Spleen (tissue), 11 donors: ENCODE measurements around the gene NIPBL. TPM values are rescaled to one million over a fixed set of nuclear protein-coding genes. Genes with fewer than 3 reads are reported as not detected.
"Not testable (repeated sequence)": the region's sequence is repeated elsewhere in the genome, so short reads cannot be mapped to it uniquely, and the experiment has no call there.

ENCODE experiments used
- DNase-seq: peaks from one replicate; pipeline ENCODE4 v3.0.0-alpha.2; 2020
- H3K27ac ChIP-seq, 8 donors: fragments of 200-600 bp; sonication (generic) in 7 of 8; 1 replicate in 4 of 8; 2 replicates in 4 of 8; pipeline versions ENCODE4 v1.5.0 to v1.8.0; 2016 to 2021; ENCODE audit warnings: inconsistent platforms in 4 of 8, mild to moderate bottlenecking in 4 of 8, moderate library complexity in 1 of 8
- H3K27me3 ChIP-seq, 7 donors: fragments of 200-600 bp; sonication (generic) in 6 of 7; replicated peaks in 1 of 7; 1 replicate in 4 of 7; 2 replicates in 3 of 7; pipeline versions ENCODE4 v1.5.0 to v1.8.0; 2016 to 2021; ENCODE audit warnings: inconsistent platforms in 3 of 7, mild to moderate bottlenecking in 1 of 7
- H3K36me3 ChIP-seq, 6 donors: fragments of 200-600 bp; sonication (generic) in 5 of 6; 1 replicate in 4 of 6; 2 replicates in 2 of 6; pipeline versions ENCODE4 v1.5.0 to v1.8.0; 2016 to 2021; ENCODE audit warnings: inconsistent platforms in 2 of 6
- H3K4me1 ChIP-seq, 6 donors: fragments of 200-600 bp; sonication (generic) in 5 of 6; 1 replicate in 3 of 6; 2 replicates in 3 of 6; pipeline versions ENCODE4 v1.5.0 to v1.8.0; 2016 to 2021; ENCODE audit warnings: inconsistent platforms in 3 of 6
- H3K4me3 ChIP-seq, 8 donors: fragments of 200-600 bp; sonication (generic) in 7 of 8; 1 replicate in 4 of 8; 2 replicates in 4 of 8; pipeline versions ENCODE4 v1.5.0 to v1.8.0; 2016 to 2021; ENCODE audit warnings: inconsistent platforms in 4 of 8, mild to moderate bottlenecking in 4 of 8, moderate library complexity in 2 of 8
- H3K9me3 ChIP-seq, 8 donors: fragments of 200-600 bp; sonication (generic) in 7 of 8; 1 replicate in 4 of 8; 2 replicates in 4 of 8; pipeline versions ENCODE4 v1.5.0 to v1.8.0; 2016 to 2021; ENCODE audit warnings: inconsistent platforms in 4 of 8
- CTCF ChIP-seq, 11 experiments: fragments of 200-600 bp in 7 of 11; fragments of 450-650 bp in 4 of 11; sonication (generic) in 4 of 11; IDR thresholded peaks in 8 of 11; conservative IDR thresholded peaks in 3 of 11; 1 replicate in 7 of 11; 2 replicates in 4 of 11; pipeline versions ENCODE4 v1.4.0 to v1.8.0; 2016 to 2021; ENCODE audit warnings: antibody characterized with exemption in 11 of 11, inconsistent platforms in 4 of 11, mild to moderate bottlenecking in 1 of 11
- POLR2A ChIP-seq, 3 donors: fragments of 450-650 bp; IDR thresholded peaks; one replicate each; pipeline ENCODE4 v1.5.1; 2017; ENCODE audit warnings: antibody characterized with exemption in 3 of 3, mild to moderate bottlenecking in 1 of 3
- POLR2AphosphoS5 ChIP-seq, 3 donors: sonication (generic); formaldehyde crosslinking; IDR thresholded peaks; one replicate each; pipeline ENCODE4 v1.5.1; 2017; ENCODE audit warnings: antibody characterized with exemption in 3 of 3
- WGBS, 5 donors: extraction: QIAGEN DNeasy Blood & Tissue Kit in 3 of 5; methylation state at CpG; one replicate each; pipeline versions ENCODE4 v1.1.5 to v1.1.7; 2013 to 2018; 5-methylcytosine and 5-hydroxymethylcytosine counted together
- intact Hi-C: fragments of 100-400 bp; cut with DNase I; formaldehyde crosslinking; loops from one replicate; pipeline ENCODE4 v1.15.0; 2023; ENCODE audit warnings: low total_unique reads
- polyA plus RNA-seq, 3 donors: library from polyadenylated mRNA; stranded (reverse); fragments of 200-250 nt; gene quantifications; one replicate each; pipeline ENCODE4 v1.2.1, GENCODE V29; 2013
- total RNA-seq, 7 donors: library from RNA; depleted of rRNA in 3 of 7; stranded (reverse); fragments of >200 nt in 3 of 7; fragmentation: NEBNext Ultra II Directional in 4 of 7; extraction: Animal tissue kit (Norgen Biotek cat#: 25700) in 4 of 7; gene quantifications; one replicate each; pipeline versions ENCODE4 v1.1.0 to v1.2.1, GENCODE V29; 2016 to 2021
- donor health status: healthy with polysubstance abuse.
- donor health status: DM: no; HTN: no; CAD: no; lungs with moderate emphysema.
- donor health status: DM: no; HTN: no; CAD: no.
- donor health status: Bipolar disorder and iron deficiency.
- donor health status: healthy.
- donor health status: DM: no; HTN: no; CAD: no.
- donor health status: DM: yes; HTN: yes; CAD: no.

Gene NIPBL
- total and polyA plus RNA-seq, 10 donors = 16.8 to 103 (median 83.1) TPM

GRCh38 chr5:36839489-36840476, 36.8 kb upstream of the NIPBL start:
- H3K4me1 ChIP-seq = peaks cover 0 to 37% (median 9%) of the 10 kb centered on the region in 6 donors
- peak overlapping the region in 4 of 8 donors; percentile 6 to 41 (median 20) for H3K27ac ChIP-seq
- H3K36me3 ChIP-seq = no peaks in the 10 kb centered on the region
- DNase-seq = no peak
- WGBS, 5 donors = 52 to 69% (median 56%) methylated on average over 5 of the region's 5 CpGs
- peaks cover 0 to 4% (median 0%) of the 10 kb centered on the region in 8 donors for H3K9me3 ChIP-seq
- TF ChIP-seq CTCF (IDR thresholded peaks at IDR 0.05 in 8 of 11, conservative IDR thresholded peaks at IDR 0.05 in 3 of 11) = no peak
- no peak for TF ChIP-seq POLR2A (IDR thresholded peaks at IDR 0.05)
- no peak for TF ChIP-seq POLR2AphosphoS5 (IDR thresholded peaks at IDR 0.05)
- H3K4me3 ChIP-seq = no peak overlapping the region
- H3K27me3 ChIP-seq = no peaks in the 10 kb centered on the region
- intact Hi-C loops = no loop called here

- no peak overlapping the region for H3K27ac ChIP-seq
- H3K9me3 ChIP-seq = peaks cover 0 to 4% (median 0%) of the 10 kb centered on the region in 8 donors
- intact Hi-C loops = no loop called here
- H3K4me3 ChIP-seq = no peak overlapping the region
- peaks cover 0 to 37% (median 9%) of the 10 kb centered on the region in 6 donors for H3K4me1 ChIP-seq
- no peaks in the 10 kb centered on the region for H3K27me3 ChIP-seq
- TF ChIP-seq CTCF (IDR thresholded peaks at IDR 0.05 in 8 of 11, conservative IDR thresholded peaks at IDR 0.05 in 3 of 11) (no peak), POLR2A (IDR thresholded peaks at IDR 0.05) (no peak), POLR2AphosphoS5 (IDR thresholded peaks at IDR 0.05) (no peak)
- H3K36me3 ChIP-seq = no peaks in the 10 kb centered on the region
- no peak for DNase-seq
- 34 to 69% (median 47%) methylated on average over 1 of the region's 1 CpG for WGBS, 5 donors
These were observed 34.9 kb upstream of the NIPBL start for GRCh38 chr5:36841677-36842076.

- peaks cover 0 to 33% (median 9%) of the 10 kb centered on the region in 6 donors for H3K4me1 ChIP-seq
- intact Hi-C loops = no loop called here
- H3K4me3 ChIP-seq = no peak overlapping the region
- no peak overlapping the region for H3K27ac ChIP-seq
- TF ChIP-seq POLR2A (IDR thresholded peaks at IDR 0.05) (no peak), CTCF (IDR thresholded peaks at IDR 0.05 in 8 of 11, conservative IDR thresholded peaks at IDR 0.05 in 3 of 11) (no peak), POLR2AphosphoS5 (IDR thresholded peaks at IDR 0.05) (no peak)
- no peaks in the 10 kb centered on the region for H3K36me3 ChIP-seq
- peaks cover 0 to 4% (median 0%) of the 10 kb centered on the region in 8 donors for H3K9me3 ChIP-seq
- DNase-seq = no peak
- WGBS, 5 donors = 17 to 27% (median 21%) methylated on average over 1 of the region's 1 CpG
- H3K27me3 ChIP-seq = no peaks in the 10 kb centered on the region
These were observed 34.5 kb upstream of the NIPBL start for GRCh38 chr5:36842087-36842486.

GRCh38 chr5:36844305-36844704, 32.3 kb upstream of the NIPBL start:
- Histone ChIP-seq H3K4me1 (peaks cover 0 to 18% (median 6%) of the 10 kb centered on the region in 6 donors), H3K36me3 (no peaks in the 10 kb centered on the region), H3K9me3 (peaks cover 0 to 4% (median 0%) of the 10 kb centered on the region in 8 donors), H3K27ac (no peak overlapping the region), H3K4me3 (no peak overlapping the region), H3K27me3 (no peaks in the 10 kb centered on the region)
- DNase-seq = no peak
- 58 to 70% (median 67%) methylated on average over 5 of the region's 5 CpGs for WGBS, 5 donors
- TF ChIP-seq POLR2AphosphoS5 (IDR thresholded peaks at IDR 0.05) = no peak
- no peak for TF ChIP-seq POLR2A (IDR thresholded peaks at IDR 0.05)
- TF ChIP-seq CTCF (IDR thresholded peaks at IDR 0.05 in 8 of 11, conservative IDR thresholded peaks at IDR 0.05 in 3 of 11) = no peak
- intact Hi-C loops = no loop called here

- H3K4me1 ChIP-seq, H3K27me3 ChIP-seq, intact Hi-C loops, H3K27ac ChIP-seq, DNase-seq, H3K4me3 ChIP-seq, H3K36me3 ChIP-seq, H3K9me3 ChIP-seq: not testable (repeated sequence)
- 86 to 93% (median 88%) methylated on average over 3 of the region's 3 CpGs for WGBS, 5 donors
These were observed 28.0 kb upstream of the NIPBL start for GRCh38 chr5:36848545-36848944.

- 95 to 98% (median 96%) methylated on average over 6 of the region's 6 CpGs for WGBS, 5 donors
These were observed 23.7 kb upstream of the NIPBL start for GRCh38 chr5:36852903-36853302.

More at GRCh38 chr5:36852903-36853302, 23.7 kb upstream of the NIPBL start:
- H3K4me1 ChIP-seq, DNase-seq, H3K36me3 ChIP-seq, intact Hi-C loops, H3K27me3 ChIP-seq, H3K4me3 ChIP-seq, H3K9me3 ChIP-seq, H3K27ac ChIP-seq: not testable (repeated sequence)
